Measurements from ENCODE around the gene SLC16A10.

DNA sequence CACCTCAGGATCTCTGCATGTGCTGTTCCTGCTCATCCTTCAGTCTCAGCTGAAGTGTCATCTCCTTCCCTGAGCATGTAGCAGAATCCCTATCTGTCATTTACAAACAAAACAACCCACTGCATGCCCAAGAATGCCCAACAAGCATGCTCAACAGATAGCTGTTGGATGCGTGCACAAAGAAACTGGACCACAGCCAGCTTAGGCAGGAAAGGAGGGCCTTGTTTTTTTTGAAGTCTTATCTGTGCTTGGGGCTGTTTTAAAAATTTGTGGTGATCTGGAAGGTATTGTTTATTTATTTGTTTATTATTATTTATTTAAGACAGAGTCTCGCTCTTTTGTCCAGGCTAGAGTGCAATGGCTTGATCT is 18.5 kb upstream of the SLC16A10 start:
- TF ChIP-seq POLR2AphosphoS5 (IDR thresholded peaks at IDR 0.05; ENCODE audit: low read depth, low read length) (no peak), POLR2A (IDR thresholded peaks at IDR 0.05; ENCODE audit: low read depth, low read length) (no peak), TAF1 (IDR thresholded peaks at IDR 0.05; ENCODE audit: borderline replicate concordance, low read depth, low read length) (no peak)

All from GM12892 (cell line).